ENCODE data around the gene PTPRD. TPM values are rescaled to one million over a fixed set of nuclear protein-coding genes. Genes with fewer than 3 reads are reported as not detected.
"Not testable (repeated sequence)": the region's sequence is repeated elsewhere in the genome, so short reads cannot be mapped to it uniquely, and the experiment has no call there.

The PTPRD gene
- total RNA-seq, 1 donor from 2014 or later: 109 TPM

DNA sequence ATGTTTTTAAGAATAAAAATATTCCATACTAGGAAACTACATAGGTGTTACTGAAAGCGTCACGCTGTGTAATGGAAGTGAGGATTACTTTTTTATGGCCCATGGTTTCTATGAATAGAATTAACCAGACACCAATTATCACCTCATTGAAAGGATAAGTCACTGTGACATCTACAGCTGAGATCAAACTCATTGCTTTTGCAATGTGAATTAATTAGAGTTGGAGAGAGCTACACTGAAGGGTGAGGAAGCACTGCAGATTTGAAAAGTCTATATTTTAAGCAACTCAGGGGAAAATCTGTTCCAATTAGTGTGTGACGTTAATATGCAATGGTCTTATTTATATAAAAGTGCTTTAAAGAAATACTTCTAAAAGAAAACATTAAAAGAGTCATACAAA, 1513.2 kb downstream of the PTPRD start:
- Mint-ChIP-seq H3K27ac (no peak overlapping the region), H3K4me1 (peaks cover 2% of the 10 kb centered on the region), H3K4me3 (no peak overlapping the region), H3K9me3 (peaks cover 6% of the 10 kb centered on the region), H3K36me3 (no peaks in the 10 kb centered on the region), H3K27me3 (ENCODE audit: low read depth) (peaks cover 3% of the 10 kb centered on the region)
- DNase-seq (ENCODE audit: low spot score in 2 of 2, unreplicated experiment in 2 of 2): no peak
- TF ChIP-seq, protein P1, sequence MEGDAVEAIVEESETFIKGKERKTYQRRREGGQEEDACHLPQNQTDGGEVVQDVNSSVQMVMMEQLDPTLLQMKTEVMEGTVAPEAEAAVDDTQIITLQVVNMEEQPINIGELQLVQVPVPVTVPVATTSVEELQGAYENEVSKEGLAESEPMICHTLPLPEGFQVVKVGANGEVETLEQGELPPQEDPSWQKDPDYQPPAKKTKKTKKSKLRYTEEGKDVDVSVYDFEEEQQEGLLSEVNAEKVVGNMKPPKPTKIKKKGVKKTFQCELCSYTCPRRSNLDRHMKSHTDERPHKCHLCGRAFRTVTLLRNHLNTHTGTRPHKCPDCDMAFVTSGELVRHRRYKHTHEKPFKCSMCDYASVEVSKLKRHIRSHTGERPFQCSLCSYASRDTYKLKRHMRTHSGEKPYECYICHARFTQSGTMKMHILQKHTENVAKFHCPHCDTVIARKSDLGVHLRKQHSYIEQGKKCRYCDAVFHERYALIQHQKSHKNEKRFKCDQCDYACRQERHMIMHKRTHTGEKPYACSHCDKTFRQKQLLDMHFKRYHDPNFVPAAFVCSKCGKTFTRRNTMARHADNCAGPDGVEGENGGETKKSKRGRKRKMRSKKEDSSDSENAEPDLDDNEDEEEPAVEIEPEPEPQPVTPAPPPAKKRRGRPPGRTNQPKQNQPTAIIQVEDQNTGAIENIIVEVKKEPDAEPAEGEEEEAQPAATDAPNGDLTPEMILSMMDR (IDR thresholded peaks at IDR 0.05; ENCODE audit: unreplicated experiment): no peak

DNA sequence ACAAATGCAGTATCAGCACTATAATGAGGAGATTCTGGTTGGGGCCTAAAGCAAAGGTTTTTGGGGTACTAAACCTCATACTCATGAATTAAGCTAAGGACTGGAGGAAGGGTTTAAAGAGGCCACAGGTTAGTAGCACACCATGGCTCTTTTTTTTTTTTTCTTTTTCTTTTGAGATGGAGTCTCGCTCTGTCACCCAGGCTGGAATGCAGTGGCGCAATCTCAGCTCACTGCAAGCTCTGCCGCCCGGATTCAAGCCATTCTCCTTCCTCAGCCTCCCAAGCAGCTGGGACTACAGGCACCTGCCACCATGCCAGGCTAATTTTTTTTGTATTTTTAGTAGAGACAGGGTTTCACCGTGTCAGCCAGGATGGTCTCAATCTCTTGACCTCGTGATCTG, 1515.5 kb downstream of the PTPRD start:
- not testable (repeated sequence) for H3K27me3 Mint-ChIP-seq (ENCODE audit: low read depth); DNase-seq (ENCODE audit: low spot score in 2 of 2, unreplicated experiment in 2 of 2); H3K27ac Mint-ChIP-seq

DNA sequence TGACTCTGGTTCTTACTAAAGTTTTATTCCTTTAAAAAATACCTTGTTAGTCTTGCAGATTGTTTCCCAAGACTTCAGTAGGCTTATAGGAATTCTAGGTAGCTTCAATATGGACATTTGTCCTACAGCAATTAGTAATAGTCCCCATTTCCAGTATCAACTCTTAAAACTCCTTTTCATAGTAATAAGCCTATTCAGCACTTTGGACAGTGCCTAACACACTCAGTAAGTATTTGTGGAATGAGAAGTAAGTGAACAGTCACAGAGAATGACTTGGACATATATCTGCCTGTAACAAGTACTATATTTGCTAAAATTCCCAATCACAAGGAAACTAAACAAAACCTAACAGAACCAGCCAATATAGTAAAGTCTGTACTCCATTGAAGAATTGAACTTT, 1521.4 kb downstream of the PTPRD start:
- Mint-ChIP-seq H3K4me1 (no peaks in the 10 kb centered on the region), H3K36me3 (no peaks in the 10 kb centered on the region), H3K9me3 (peaks cover 14% of the 10 kb centered on the region), H3K4me3 (no peak overlapping the region), H3K27ac (no peak overlapping the region), H3K27me3 (ENCODE audit: low read depth) (no peaks in the 10 kb centered on the region)
- DNase-seq (ENCODE audit: low spot score in 2 of 2, unreplicated experiment in 2 of 2): no peak
- TF ChIP-seq, protein P1 (IDR thresholded peaks at IDR 0.05; ENCODE audit: unreplicated experiment): no peak

More for the DNA sequence above, 1515.5 kb downstream of the PTPRD start:
- not testable (repeated sequence) for H3K36me3 Mint-ChIP-seq, H3K4me1 Mint-ChIP-seq, H3K4me3 Mint-ChIP-seq
- H3K9me3 Mint-ChIP-seq: peaks cover 14% of the 10 kb centered on the region

DNA sequence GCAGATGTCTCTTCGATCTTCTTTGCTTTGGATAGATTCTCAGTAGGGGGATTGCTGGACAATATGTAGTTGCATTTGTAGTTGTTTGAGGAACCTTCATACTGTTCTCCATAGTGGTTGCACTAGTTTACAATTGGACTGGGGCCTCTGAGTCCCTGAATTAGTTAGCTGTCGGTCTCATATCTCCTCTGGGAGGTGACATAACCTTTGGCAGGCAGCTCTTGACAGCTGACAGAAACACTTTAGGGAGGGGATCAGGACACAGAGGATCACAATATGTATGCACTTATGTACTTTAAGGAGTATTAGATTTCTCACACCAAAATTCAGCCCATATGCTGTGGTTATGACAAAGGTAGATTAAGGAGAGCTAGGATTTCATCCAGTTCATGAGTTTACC, 1533.3 kb downstream of the PTPRD start:
- Mint-ChIP-seq H3K9me3 (peaks cover 47% of the 10 kb centered on the region), H3K36me3 (peaks cover 1% of the 10 kb centered on the region), H3K27me3 (ENCODE audit: low read depth) (no peaks in the 10 kb centered on the region), H3K4me1 (no peaks in the 10 kb centered on the region), H3K27ac (no peak overlapping the region), H3K4me3 (no peak overlapping the region)
- TF ChIP-seq, protein P1 (IDR thresholded peaks at IDR 0.05; ENCODE audit: unreplicated experiment): no peak
- DNase-seq (ENCODE audit: low spot score in 2 of 2, unreplicated experiment in 2 of 2): no peak

DNA sequence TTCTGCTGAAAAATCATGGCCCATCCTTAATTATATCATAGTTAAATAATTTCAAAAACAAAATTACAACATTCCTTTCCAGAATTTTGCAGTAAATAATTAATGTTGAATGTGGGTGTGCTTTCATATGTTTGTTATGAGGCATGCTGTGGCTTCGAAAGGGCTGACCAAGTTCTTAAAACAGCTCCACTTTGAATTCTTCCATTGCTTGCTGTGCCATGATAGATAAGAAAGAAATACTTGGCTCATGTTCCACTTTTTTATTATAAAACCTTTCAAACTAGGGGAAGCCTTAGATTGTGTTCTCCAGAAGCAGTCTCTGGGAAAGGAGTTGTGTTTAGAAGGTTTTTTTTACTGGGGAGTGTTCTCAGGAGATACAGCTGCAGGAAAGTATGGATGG, 1534.5 kb downstream of the PTPRD start:
- no peaks in the 10 kb centered on the region for H3K4me1 Mint-ChIP-seq
- TF ChIP-seq, protein P1 (IDR thresholded peaks at IDR 0.05; ENCODE audit: unreplicated experiment): no peak

DNA sequence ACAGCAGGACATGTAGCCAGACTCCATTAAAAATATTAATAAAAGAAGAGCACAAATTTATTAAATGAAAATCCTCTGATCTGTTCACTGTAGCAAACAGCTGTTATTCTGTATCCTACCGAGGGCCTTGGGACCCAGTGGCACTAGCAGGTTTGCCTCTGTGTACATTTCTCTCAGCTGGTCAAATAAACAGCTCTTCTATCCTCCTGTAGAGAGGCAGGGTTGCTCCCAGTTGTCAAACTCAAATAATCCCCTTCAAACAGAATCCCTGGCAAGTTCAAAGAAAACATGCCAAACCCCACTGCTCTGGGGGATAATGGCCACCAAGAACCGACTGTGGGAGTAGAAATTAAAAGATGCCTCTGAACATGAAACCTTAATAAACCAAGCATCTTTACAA, 1551.2 kb downstream of the PTPRD start:
- H3K9me3 Mint-ChIP-seq: peaks cover 7% of the 10 kb centered on the region
- H3K27me3 Mint-ChIP-seq (ENCODE audit: low read depth): peaks cover 2% of the 10 kb centered on the region
- peaks cover 2% of the 10 kb centered on the region for H3K4me1 Mint-ChIP-seq
- TF ChIP-seq, protein P1 (IDR thresholded peaks at IDR 0.05; ENCODE audit: unreplicated experiment): no peak
- no peak overlapping the region for H3K27ac Mint-ChIP-seq
- no peak for DNase-seq (ENCODE audit: low spot score in 2 of 2, unreplicated experiment in 2 of 2)
- H3K4me3 Mint-ChIP-seq: no peak overlapping the region
- no peaks in the 10 kb centered on the region for H3K36me3 Mint-ChIP-seq

More for the DNA sequence above, 1534.5 kb downstream of the PTPRD start:
- H3K27me3 Mint-ChIP-seq (ENCODE audit: low read depth): no peaks in the 10 kb centered on the region
- H3K27ac Mint-ChIP-seq: no peak overlapping the region
- peaks cover 42% of the 10 kb centered on the region for H3K9me3 Mint-ChIP-seq
- peaks cover 1% of the 10 kb centered on the region for H3K36me3 Mint-ChIP-seq
- no peak overlapping the region for H3K4me3 Mint-ChIP-seq
- no peak for DNase-seq (ENCODE audit: low spot score in 2 of 2, unreplicated experiment in 2 of 2)

Data from mesothelial cell of epicardium (in vitro differentiated cells).